Neural cell (in vitro differentiated cells): ENCODE results near the gene MTARC1.
A peak's percentile ranks its signal among the peaks of the same experiment; 100 is the strongest.

ENCODE experiments used
- TF ChIP-seq, protein P1 (sequence below): fragments of 450-650 bp; IDR thresholded peaks from 2 replicates; pipeline ENCODE4 v1.5.1; 2014; ENCODE audit warnings: antibody characterized with exemption, mild to moderate bottlenecking, moderate library complexity; ENCODE audit not compliant: poor library complexity, severe bottlenecking
- TF ChIP-seq, protein P2 (sequence below): IDR thresholded peaks from 2 replicates; pipeline ENCODE4 v1.6.1; 2012; ENCODE audit warnings: borderline replicate concordance

DNA sequence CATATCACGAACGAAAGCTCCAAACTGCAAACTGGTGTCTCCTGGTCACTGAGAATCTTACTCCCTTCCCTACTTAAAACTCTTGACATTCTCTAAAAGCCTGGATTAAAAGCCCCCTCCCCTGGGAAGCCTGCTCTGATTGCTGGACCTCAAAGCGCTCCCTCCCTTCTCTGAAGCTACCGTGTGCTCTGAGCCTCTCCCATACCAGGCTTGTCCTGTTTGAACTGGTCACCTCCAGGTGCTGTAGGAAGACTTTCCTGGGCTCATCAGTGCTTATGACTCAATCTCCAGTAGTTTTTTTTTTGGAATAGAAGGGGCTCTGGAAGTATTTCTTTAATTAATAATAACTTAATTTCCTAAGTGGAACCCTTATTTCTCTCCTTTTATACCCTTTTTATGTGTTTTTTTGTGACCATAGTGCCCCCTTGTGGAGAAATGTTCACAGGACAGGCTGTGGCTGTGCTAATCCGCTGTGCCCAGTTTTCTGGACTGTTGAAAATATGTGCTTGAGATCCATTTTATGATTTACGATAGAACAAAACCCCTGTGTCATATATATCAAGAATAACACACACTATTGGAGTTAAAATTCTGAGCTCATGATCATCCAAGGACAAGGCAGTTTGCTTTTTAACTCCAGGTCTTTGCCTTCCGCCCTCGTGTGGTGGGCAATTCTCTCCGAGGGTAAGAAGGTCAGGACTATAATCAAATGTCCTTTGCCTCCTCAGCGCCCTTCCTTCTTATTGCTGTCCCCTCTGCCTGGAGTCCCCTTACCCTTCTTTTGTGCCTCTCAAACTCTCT lies 16.9 kb downstream of the MTARC1 start:
- TF ChIP-seq, protein P1, sequence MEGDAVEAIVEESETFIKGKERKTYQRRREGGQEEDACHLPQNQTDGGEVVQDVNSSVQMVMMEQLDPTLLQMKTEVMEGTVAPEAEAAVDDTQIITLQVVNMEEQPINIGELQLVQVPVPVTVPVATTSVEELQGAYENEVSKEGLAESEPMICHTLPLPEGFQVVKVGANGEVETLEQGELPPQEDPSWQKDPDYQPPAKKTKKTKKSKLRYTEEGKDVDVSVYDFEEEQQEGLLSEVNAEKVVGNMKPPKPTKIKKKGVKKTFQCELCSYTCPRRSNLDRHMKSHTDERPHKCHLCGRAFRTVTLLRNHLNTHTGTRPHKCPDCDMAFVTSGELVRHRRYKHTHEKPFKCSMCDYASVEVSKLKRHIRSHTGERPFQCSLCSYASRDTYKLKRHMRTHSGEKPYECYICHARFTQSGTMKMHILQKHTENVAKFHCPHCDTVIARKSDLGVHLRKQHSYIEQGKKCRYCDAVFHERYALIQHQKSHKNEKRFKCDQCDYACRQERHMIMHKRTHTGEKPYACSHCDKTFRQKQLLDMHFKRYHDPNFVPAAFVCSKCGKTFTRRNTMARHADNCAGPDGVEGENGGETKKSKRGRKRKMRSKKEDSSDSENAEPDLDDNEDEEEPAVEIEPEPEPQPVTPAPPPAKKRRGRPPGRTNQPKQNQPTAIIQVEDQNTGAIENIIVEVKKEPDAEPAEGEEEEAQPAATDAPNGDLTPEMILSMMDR, result peak; percentile 82
- TF ChIP-seq, protein P2, sequence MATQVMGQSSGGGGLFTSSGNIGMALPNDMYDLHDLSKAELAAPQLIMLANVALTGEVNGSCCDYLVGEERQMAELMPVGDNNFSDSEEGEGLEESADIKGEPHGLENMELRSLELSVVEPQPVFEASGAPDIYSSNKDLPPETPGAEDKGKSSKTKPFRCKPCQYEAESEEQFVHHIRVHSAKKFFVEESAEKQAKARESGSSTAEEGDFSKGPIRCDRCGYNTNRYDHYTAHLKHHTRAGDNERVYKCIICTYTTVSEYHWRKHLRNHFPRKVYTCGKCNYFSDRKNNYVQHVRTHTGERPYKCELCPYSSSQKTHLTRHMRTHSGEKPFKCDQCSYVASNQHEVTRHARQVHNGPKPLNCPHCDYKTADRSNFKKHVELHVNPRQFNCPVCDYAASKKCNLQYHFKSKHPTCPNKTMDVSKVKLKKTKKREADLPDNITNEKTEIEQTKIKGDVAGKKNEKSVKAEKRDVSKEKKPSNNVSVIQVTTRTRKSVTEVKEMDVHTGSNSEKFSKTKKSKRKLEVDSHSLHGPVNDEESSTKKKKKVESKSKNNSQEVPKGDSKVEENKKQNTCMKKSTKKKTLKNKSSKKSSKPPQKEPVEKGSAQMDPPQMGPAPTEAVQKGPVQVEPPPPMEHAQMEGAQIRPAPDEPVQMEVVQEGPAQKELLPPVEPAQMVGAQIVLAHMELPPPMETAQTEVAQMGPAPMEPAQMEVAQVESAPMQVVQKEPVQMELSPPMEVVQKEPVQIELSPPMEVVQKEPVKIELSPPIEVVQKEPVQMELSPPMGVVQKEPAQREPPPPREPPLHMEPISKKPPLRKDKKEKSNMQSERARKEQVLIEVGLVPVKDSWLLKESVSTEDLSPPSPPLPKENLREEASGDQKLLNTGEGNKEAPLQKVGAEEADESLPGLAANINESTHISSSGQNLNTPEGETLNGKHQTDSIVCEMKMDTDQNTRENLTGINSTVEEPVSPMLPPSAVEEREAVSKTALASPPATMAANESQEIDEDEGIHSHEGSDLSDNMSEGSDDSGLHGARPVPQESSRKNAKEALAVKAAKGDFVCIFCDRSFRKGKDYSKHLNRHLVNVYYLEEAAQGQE, result no peak
